Progenitor cell of endocrine pancreas (in vitro differentiated cells): ENCODE data around the gene RELB. TPM values are rescaled to one million over a fixed set of nuclear protein-coding genes. Genes with fewer than 3 reads are reported as not detected.
A peak's percentile ranks its signal among the peaks of the same experiment; 100 is the strongest.

Experiments
- DNase-seq: peaks from one replicate; pipeline ENCODE4 v3.0.0; 2021; ENCODE audit warnings: low spot score; ENCODE audit not compliant: unreplicated experiment
- H3K27ac Mint-ChIP-seq: 2 replicates; pipeline ENCODE4 v1.8.0; 2021; ENCODE audit warnings: mild to moderate bottlenecking, moderate library complexity, mixed read lengths
- H3K27me3 Mint-ChIP-seq: 2 replicates; pipeline ENCODE4 v1.8.0; 2021; ENCODE audit warnings: mixed read lengths
- H3K36me3 Mint-ChIP-seq: 2 replicates; pipeline ENCODE4 v1.8.0; 2022; ENCODE audit warnings: mixed read lengths; ENCODE audit not compliant: insufficient read depth
- H3K4me1 Mint-ChIP-seq: 2 replicates; pipeline ENCODE4 v1.8.0; 2021; ENCODE audit warnings: low read depth, mixed read lengths
- H3K4me3 Mint-ChIP-seq: 2 replicates; pipeline ENCODE4 v1.8.0; 2021; ENCODE audit warnings: low read depth, mild to moderate bottlenecking, moderate library complexity, mixed read lengths
- H3K9me3 Mint-ChIP-seq: 2 replicates; pipeline ENCODE4 v1.8.0; 2021; ENCODE audit warnings: low read depth, mixed read lengths
- total RNA-seq: library from RNA; stranded (reverse); gene quantifications from 2 replicates; pipeline ENCODE4 v1.2.1, GENCODE V29; 2021
- TF ChIP-seq, protein P1 (sequence below): fragments of 200-600 bp; sonication (generic); IDR thresholded peaks from one replicate; pipeline ENCODE4 v1.5.0; 2021; ENCODE audit warnings: antibody characterized with exemption, mild to moderate bottlenecking; ENCODE audit not compliant: unreplicated experiment

Gene RELB
- total RNA-seq, 1 donor from 2014 or later = 6.8 TPM

DNA sequence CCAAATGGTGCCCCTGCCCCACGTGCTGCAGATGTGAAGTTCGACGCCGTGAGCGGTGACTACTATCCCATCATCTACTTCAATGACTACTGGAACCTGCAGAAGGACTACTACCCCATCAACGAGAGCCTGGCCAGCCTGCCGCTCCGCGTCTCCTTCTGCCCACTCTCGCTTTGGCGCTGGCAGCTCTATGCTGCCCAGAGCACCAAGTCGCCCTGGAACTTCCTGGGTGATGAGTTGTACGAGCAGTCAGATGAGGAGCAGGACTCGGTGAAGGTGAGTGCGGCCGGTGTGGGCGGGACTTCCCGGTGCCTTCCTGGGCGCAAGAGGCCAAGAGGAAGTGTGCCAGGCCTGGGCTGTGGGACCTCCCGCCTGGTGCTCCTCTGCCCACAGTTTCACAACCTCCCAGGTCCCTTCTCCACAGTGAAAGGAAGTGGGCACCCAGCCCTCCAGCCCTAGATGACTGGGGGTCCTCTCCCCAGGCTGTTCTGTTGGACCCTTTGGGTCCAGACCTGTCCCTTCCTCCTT is 14.1 kb upstream of the RELB start:
- Mint-ChIP-seq H3K27ac (no peak overlapping the region), H3K27me3 (no peaks in the 10 kb centered on the region), H3K9me3 (no peaks in the 10 kb centered on the region), H3K4me3 (no peak overlapping the region), H3K4me1 (no peaks in the 10 kb centered on the region), H3K36me3 (peaks cover 8% of the 10 kb centered on the region)
- TF ChIP-seq, protein P1, sequence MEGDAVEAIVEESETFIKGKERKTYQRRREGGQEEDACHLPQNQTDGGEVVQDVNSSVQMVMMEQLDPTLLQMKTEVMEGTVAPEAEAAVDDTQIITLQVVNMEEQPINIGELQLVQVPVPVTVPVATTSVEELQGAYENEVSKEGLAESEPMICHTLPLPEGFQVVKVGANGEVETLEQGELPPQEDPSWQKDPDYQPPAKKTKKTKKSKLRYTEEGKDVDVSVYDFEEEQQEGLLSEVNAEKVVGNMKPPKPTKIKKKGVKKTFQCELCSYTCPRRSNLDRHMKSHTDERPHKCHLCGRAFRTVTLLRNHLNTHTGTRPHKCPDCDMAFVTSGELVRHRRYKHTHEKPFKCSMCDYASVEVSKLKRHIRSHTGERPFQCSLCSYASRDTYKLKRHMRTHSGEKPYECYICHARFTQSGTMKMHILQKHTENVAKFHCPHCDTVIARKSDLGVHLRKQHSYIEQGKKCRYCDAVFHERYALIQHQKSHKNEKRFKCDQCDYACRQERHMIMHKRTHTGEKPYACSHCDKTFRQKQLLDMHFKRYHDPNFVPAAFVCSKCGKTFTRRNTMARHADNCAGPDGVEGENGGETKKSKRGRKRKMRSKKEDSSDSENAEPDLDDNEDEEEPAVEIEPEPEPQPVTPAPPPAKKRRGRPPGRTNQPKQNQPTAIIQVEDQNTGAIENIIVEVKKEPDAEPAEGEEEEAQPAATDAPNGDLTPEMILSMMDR = no peak
- no peak for DNase-seq

DNA sequence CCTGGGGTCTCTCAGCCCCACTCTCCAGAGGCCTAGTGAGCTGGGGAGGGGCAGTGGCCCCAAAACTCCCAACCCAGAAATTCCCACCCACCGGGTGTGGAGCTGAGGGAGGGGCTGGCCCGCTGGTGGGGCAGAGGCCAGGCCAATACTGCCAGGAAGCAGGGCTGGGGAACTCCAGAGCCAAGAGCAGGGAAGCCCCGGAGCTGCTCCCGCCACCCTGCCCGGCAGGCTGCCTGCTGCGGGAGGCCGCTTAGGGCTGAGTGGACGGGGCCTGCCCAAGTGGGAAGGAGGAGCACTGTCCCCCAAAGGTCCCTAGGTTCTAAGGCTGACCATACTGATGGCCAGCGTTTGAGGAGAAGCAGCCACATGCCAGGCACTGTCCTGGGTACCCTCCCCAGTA is 13.0 kb upstream of the RELB start:
- Mint-ChIP-seq H3K36me3 (peaks cover 8% of the 10 kb centered on the region), H3K27ac (no peak overlapping the region), H3K9me3 (no peaks in the 10 kb centered on the region), H3K4me1 (no peaks in the 10 kb centered on the region), H3K27me3 (no peaks in the 10 kb centered on the region), H3K4me3 (no peak overlapping the region)
- no peak for DNase-seq
- TF ChIP-seq, protein P1 = no peak

DNA sequence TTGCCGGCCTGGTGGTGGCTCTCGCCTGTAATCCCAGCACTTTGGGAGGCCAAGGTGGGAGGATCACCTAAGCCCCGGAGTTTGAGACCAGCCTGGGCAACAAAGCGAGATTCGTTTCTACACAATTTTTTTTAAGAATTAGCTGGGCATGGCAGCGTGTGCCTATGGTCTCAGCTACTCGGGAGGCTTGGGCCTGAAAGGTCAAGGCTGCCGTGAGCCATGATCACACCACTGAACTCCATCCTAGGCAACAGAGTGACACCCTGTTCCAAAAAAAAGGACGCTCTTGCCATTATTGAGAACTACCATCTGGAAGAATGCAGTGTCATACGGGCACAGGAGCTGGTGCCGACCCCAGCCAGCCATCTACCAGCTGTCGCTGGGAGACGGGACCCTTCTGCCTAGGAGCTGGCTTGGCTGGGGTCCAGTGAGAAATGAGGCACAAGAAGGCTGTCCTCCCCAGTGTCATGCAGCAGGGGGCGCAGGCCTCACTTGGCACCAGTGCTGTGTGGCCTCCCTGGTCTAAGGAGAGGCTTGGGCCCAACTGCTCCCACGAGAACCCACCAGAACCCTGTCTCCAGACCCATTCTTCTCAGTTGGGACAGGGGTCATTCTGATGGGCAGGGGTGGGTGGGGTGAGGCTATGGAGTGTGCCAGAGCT is 12.2 kb upstream of the RELB start:
- Mint-ChIP-seq H3K4me1 (no peaks in the 10 kb centered on the region), H3K9me3 (no peaks in the 10 kb centered on the region), H3K27me3 (no peaks in the 10 kb centered on the region), H3K4me3 (no peak overlapping the region), H3K27ac (no peak overlapping the region), H3K36me3 (peaks cover 13% of the 10 kb centered on the region)
- TF ChIP-seq, protein P1 = peak; percentile 61
- peak; percentile 47 for DNase-seq

DNA sequence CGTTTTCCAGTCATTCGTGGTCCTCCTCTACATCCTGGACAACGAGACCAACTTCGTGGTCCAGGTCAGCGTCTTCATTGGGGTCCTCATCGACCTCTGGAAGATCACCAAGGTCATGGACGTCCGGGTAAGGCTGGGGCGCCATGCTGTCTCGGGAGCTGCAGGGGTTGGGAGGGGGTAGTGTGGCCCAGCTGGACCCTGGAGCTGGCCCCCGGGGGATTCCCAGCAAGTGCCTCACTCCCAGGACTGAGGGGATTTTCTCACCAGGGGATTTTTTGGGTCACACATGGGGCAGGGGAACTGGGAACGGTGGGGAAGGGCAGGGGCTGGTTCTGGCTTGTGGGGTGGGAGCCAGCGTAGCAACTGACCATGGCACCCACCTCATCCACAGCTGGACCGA is 10.8 kb upstream of the RELB start:
- H3K9me3 Mint-ChIP-seq = no peaks in the 10 kb centered on the region
- H3K27me3 Mint-ChIP-seq = no peaks in the 10 kb centered on the region
- H3K4me1 Mint-ChIP-seq = no peaks in the 10 kb centered on the region
- peaks cover 11% of the 10 kb centered on the region for H3K36me3 Mint-ChIP-seq
- DNase-seq = no peak
- no peak overlapping the region for H3K4me3 Mint-ChIP-seq
- H3K27ac Mint-ChIP-seq = no peak overlapping the region
- TF ChIP-seq, protein P1 = no peak

DNA sequence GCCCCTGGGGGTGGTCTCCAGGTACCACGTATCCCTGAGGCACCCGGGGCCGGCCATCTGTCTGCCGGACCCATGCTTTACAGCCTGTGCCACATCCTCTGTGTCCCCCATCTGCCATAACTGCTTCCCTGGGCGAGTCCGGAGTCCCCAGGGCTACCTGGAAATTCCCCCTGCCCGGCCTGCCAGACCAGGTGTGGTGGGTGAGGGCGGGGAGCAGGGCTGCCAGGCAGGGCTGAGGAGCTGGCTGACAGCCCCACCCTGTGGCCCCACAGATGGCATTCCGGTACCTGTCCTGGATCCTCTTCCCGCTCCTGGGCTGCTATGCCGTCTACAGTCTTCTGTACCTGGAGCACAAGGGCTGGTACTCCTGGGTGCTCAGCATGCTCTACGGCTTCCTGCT is 10.3 kb upstream of the RELB start:
- no peak overlapping the region for H3K4me3 Mint-ChIP-seq
- peaks cover 11% of the 10 kb centered on the region for H3K36me3 Mint-ChIP-seq
- no peaks in the 10 kb centered on the region for H3K27me3 Mint-ChIP-seq

More for the DNA sequence above, 10.3 kb upstream of the RELB start:
- H3K4me1 Mint-ChIP-seq = no peaks in the 10 kb centered on the region
- TF ChIP-seq, protein P1 = no peak
- DNase-seq = no peak
- no peak overlapping the region for H3K27ac Mint-ChIP-seq
- no peaks in the 10 kb centered on the region for H3K9me3 Mint-ChIP-seq
